CD4-positive, alpha-beta T cell treated with Interleukin-6 for 4 hours (primary cell): Measurements from ENCODE around the gene ZFYVE28.
"Not testable (repeated sequence)": the region's sequence is repeated elsewhere in the genome, so short reads cannot be mapped to it uniquely, and the experiment has no call there.

Experiments
- DNase-seq: peaks from one replicate; pipeline ENCODE4 v3.0.0-alpha.2; 2020; ENCODE audit warnings: mixed read lengths

Gene ZFYVE28

GRCh38 chr4:2284934-2285612, 133.4 kb downstream of the ZFYVE28 start:
- DNase-seq: no peak

DNA sequence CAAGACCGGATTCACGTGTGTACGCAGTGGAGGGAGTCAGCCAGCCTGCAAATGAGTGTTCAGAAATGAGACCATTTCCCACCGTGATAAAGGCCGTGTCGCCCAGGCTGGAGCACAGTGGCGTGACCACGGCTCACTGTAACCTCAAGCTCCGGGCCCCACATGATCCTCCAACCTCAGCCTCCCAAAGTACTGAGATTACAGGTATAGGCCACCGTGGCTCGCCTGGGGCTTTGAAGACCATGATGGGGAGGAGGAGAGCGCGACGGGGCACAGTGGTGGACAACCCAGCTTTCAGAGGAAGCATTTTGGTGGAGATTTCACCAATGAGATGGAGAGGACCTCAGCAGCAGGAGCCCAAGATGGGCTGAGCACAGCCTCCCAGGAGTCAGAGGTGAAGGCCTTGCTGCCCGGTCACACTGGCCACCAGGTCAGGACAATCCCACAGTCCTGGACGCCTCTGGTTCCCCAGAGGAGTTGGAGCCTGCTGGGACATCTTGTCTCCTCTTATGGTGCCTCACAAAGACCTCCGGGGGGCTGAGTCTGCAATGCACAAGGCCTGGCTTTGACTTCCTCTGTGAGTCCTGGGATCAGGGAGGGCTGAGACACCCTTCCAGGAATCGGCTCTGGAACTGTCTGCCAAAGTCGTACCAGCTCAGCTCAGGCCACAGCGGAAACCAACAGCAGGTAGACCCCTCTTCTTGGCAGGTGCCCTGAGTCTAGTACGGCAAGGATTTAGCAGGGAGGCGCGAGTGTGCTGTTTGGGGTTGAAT, 134.1 kb downstream of the ZFYVE28 start:
- no peak for DNase-seq

DNA sequence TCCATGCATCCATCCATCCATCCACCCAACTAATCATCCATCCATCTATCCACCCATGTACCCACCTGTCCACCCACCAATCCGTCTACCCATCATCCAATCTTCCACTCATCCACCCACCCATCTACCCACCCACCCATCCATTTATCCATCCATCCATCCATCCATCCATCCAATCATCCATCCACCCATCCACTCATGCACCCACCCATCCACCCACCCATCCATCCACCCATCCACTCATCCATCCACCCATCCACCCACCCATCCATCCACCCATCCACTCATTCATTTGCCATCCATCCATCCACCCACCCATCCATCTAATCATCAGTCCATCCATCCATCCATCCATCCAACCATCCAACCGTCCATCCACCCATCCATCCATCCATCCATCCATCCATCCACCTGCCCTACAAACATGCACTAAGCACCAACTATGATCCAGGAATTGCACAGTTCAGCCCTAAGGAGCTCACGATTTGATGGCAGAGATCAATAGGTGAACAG, 135.2 kb downstream of the ZFYVE28 start:
- DNase-seq: no peak

DNA sequence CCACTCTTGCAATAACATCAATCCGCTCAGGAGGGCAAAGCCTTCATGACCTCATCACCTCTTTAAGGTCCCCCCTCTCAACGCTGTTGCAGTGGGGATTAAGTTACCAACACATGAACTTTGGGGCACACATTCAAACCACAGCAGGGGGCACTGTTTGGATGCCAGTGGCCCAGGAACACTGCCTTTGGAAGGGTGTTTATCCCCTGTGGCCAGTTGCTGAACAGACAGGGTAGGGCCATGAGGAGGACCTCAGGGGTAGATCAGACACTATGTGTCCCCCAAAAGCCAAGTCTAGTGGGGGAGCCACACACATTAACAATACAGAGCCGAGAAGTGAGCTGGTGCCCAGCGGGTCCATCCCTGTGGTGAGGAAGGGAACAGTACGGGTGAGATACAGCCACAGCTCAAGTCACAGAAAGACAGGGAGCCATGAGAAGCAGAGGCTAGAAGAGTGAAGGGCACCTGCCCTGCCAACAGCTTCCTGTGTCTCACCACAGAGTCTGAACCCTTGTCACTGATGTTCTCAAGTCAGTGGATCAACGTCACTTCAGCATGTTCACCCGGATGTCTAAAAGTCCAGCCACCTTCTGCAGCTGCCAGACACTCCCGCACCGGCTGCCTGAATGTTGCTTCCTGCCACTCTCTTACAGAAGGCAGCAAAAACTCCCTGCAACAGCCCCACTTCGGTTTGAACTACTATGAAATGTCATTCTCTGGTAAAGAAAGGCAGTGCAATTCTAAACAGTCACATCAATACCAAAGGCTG, 136.7 kb downstream of the ZFYVE28 start:
- peak; percentile 86 for DNase-seq

DNA sequence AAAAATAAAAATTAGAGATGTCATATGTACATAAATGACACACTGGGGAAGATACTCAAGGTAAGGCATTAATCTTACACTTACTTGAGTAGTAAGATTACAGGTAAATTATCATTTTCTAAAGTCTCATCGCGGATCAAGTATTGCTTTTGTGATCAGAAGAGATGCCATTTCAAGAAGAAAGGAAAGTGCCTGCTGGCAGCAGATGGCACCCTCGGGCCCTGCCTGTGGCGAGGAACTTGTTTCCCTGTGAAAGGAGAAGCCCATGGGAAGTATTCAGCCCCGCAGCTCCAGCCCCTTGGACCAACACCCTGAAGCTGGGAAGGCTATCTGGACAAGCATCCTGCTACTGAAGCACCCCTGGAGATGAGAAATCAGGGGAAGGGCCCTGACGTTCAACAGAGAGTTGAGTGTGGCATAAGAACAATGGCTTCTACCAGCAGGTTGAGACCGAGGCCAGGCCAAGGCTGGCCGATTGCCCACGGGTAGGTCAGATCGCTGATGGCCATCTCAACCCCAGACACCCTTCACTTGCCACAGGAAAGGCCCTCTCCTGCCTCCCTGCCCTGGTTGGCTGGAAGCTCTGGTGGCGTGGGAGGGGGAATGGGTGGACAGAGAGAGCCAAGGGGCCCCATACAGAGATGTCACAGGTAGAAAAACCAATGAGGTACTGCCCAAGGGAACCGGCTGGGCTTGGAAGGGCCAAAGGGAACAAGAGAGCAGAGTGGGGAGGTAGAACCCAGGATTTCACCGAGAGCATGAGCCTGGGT, 137.7 kb downstream of the ZFYVE28 start:
- DNase-seq: peak; percentile 22

- DNase-seq: no peak
These were observed 140.5 kb downstream of the ZFYVE28 start for GRCh38 chr4:2277956-2278355.

GRCh38 chr4:2276581-2277325, 141.7 kb downstream of the ZFYVE28 start:
- DNase-seq: no peak

DNA sequence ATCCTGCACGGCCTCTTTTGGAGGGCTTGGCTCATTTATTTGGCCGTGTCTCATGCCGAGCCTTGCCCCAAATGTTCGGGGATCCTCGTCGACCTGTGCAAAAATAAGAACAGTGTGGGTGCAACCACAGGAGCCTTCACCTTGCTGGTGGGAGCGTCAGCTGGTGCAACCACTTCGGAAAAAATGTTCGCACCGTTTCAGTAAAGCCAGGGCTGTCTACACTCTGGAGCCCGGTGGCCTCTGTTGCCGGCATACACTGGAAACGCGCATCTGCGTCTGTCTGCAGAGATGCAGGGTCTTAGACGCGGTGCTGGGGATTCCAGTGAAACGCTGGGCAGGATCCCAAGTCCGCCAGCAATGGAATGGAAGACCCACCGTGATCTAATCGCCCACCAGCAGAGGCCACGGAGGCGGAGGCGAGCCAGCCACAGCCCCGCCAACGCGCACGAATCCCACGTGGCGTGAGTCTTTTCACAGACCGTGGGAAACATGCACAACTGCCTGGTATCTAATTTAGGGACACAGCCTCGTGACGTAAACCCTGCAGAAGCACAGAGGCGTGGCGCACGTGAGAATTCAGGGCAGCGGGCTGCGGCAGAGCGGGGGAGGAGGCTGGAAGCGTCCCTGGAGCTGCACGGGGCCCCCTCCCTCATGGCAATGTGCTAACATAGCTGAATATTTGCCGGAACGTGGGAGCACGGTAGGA, 142.7 kb downstream of the ZFYVE28 start:
- DNase-seq: no peak

- DNase-seq: not testable (repeated sequence)
These were observed 143.4 kb downstream of the ZFYVE28 start for GRCh38 chr4:2275044-2275397.

GRCh38 chr4:2274320-2275043, 144.0 kb downstream of the ZFYVE28 start:
- DNase-seq: no peak

DNA sequence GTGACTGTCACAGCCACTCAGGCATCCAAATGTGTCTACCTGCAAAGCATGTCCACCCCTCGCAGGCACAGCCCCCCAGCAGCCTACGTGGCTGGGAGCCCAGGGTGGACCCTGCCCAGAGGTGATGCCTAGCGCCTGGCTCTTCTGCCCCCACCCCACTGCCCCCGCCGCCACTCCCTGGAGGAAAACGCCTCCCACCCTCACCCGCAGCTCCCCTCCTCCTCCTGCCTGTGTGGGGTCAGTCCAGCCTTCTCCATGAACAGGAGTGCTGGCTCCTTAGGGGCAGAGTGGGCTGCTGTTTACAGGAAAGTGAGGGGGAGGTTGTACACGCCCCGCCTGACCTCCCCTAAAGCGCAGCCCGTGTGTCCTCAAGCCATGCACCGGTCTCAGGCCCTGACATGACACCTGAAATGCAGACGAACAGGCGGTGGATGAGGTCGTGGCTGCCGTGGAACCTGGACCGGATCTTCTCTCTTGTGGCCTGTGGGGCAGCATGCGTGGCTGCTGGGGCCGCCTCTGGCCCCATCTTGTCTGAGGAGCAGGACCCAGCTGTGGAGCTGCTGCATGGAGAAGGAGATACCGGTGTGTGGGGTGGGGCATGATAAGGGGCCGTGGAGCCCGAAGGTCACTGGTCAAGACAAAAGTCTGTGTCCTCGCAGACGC, 144.7 kb downstream of the ZFYVE28 start:
- DNase-seq: no peak

- no peak for DNase-seq
These were observed 145.2 kb downstream of the ZFYVE28 start for GRCh38 chr4:2273221-2273620.

DNA sequence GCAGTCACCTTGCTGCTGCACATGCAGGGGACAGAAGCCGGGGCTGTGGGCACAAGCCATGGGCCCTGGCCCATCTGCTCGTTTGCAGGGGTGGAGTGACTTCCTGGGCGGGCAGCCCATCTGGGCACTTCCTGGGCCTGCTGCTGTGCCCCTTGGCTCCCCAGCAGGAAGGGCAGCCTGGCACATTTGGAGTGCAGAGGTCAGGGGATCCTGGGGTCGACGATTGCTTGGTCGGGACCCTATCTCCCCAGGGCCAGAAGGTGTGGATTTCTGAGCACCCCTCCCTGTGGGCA, 145.7 kb downstream of the ZFYVE28 start:
- DNase-seq: no peak

GRCh38 chr4:2272026-2272827, 146.2 kb downstream of the ZFYVE28 start:
- DNase-seq: no peak

- no peak for DNase-seq
These were observed 147.0 kb downstream of the ZFYVE28 start for GRCh38 chr4:2271279-2272025.

- DNase-seq: no peak
These were observed 147.9 kb downstream of the ZFYVE28 start for GRCh38 chr4:2270341-2271165.

DNA sequence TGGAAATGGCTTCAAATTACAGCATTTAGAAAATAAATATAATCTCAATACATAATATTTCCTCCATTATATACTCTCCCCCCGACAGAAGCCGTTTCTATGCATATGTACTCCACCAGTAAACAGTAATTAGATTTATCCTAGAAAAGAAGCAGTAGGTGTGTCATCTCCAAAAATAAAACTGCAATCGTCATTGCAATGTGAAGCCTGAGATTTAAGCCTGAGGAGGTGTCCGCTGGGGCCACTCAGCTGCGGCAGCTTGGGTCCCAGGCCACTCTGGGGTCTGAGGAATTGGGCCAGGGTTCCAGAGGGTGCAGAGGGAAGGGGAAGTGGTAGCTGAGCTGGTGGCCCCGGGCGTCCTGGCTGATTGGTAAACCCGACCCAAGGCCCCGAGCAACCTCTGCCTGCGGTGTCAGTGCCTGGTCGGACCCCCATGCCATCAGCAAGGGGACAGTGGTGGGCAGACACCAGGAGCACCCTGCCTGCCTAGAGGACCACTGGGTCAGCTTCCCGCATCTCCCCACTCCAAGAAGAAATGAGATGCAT, 148.8 kb downstream of the ZFYVE28 start:
- no peak for DNase-seq

GRCh38 chr4:2269206-2269531, 149.3 kb downstream of the ZFYVE28 start:
- DNase-seq: no peak
